Measurements from ENCODE around the gene OR6V1. TPM values are rescaled to one million over a fixed set of nuclear protein-coding genes. Genes with fewer than 3 reads are reported as not detected.
"Not testable (repeated sequence)": the region's sequence is repeated elsewhere in the genome, so short reads cannot be mapped to it uniquely, and the experiment has no call there.

Gene OR6V1
- total RNA-seq, 3 donors from 2014 or later (not counting 1 experiment from before 2014, with no cell fraction given): not detected

- TF ChIP-seq CTCF (IDR thresholded peaks at IDR 0.05): no peak
- Histone ChIP-seq H3K4me1 (ENCODE audit: control insufficient read depth, insufficient read depth, low read length) (no peaks in the 10 kb centered on the region), H3K27me3 (ENCODE audit: control insufficient read depth, insufficient read depth, low read length) (no peaks in the 10 kb centered on the region), H3K4me3 (ENCODE audit: low read length) (no peak overlapping the region), H3K27ac (ENCODE audit: low read length) (no peak overlapping the region), H3K36me3 (ENCODE audit: control insufficient read depth, insufficient read depth, low read length) (no peaks in the 10 kb centered on the region), H3K9me3 (ENCODE audit: control insufficient read depth, insufficient read depth, low read length) (no peaks in the 10 kb centered on the region)
- Mint-ChIP-seq H3K4me3 (no peak overlapping the region), H3K27me3 (ENCODE audit: low read depth in 2 of 2) (peaks cover 3 to 24% of the 10 kb centered on the region in 2 donors), H3K27ac (no peak overlapping the region), H3K4me1 (no peaks in the 10 kb centered on the region), H3K36me3 (no peaks in the 10 kb centered on the region), H3K9me3 (no peaks in the 10 kb centered on the region)
- no CpG with 5 or more reads among the region's 3 CpGs for WGBS (ENCODE audit: insufficient coverage)
- no peak for DNase-seq
- no peak for ATAC-seq
- intact Hi-C loops (cut with micrococcal nuclease): no loop called here
Measured at GRCh38 chr7:143073556-143073955, 21.4 kb downstream of the OR6V1 start.

DNA sequence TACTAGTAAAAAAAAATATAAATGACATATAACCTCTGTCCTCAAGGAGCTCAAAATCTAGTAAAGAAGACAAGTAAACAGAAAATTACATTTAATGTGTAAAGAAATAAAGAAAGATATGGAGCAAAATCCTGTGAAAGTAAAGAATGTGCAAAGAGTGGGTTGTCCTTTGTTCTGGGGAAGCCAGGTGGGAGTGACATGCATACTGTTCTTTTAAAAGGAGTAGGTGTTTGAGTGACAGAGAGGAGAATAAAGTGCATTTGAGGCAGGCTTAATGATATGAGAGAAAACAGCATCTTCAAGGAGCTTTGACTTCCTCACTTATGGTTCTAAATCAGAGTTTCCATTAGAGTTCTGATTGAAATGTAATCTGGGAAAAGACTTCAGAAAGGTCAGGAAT, 22.0 kb downstream of the OR6V1 start:
- no peak overlapping the region for H3K27ac Mint-ChIP-seq
- Histone ChIP-seq H3K4me3 (ENCODE audit: low read length) (no peak overlapping the region), H3K27me3 (ENCODE audit: control insufficient read depth, insufficient read depth, low read length) (no peaks in the 10 kb centered on the region), H3K36me3 (ENCODE audit: control insufficient read depth, insufficient read depth, low read length) (no peaks in the 10 kb centered on the region), H3K27ac (ENCODE audit: low read length) (no peak overlapping the region), H3K9me3 (ENCODE audit: control insufficient read depth, insufficient read depth, low read length) (no peaks in the 10 kb centered on the region), H3K4me1 (ENCODE audit: control insufficient read depth, insufficient read depth, low read length) (no peaks in the 10 kb centered on the region)
- intact Hi-C loops (cut with micrococcal nuclease): no loop called here
- H3K27me3 Mint-ChIP-seq (ENCODE audit: low read depth in 2 of 2): peaks cover 3 to 29% of the 10 kb centered on the region in 2 donors
- H3K9me3 Mint-ChIP-seq: no peaks in the 10 kb centered on the region
- TF ChIP-seq CTCF (IDR thresholded peaks at IDR 0.05): no peak
- no peak for DNase-seq
- ATAC-seq: no peak
- H3K4me3 Mint-ChIP-seq: no peak overlapping the region
- H3K36me3 Mint-ChIP-seq: no peaks in the 10 kb centered on the region
- H3K4me1 Mint-ChIP-seq: no peaks in the 10 kb centered on the region

DNA sequence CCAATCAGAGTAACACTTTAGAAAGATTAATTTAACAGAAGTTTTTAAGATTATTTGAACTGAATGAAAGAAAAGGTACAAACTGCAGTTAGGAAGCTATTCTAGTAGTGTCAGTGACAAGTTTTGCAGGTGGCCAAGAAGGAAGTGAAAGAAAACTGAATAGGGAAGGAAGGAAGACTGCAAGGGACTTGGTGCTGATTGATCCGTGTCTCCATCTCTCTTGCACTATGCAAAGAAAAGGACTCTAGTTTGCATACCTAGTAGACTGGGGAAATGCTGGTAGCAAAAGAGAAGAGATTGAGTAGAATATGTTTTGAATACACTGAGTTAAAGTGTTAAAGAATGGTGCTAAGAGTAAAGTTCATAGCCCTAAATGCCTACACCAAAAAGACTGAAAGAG, 33.0 kb downstream of the OR6V1 start:
- Histone ChIP-seq H3K27me3 (ENCODE audit: control insufficient read depth, insufficient read depth, low read length) (no peaks in the 10 kb centered on the region), H3K9me3 (ENCODE audit: control insufficient read depth, insufficient read depth, low read length) (no peaks in the 10 kb centered on the region), H3K27ac (ENCODE audit: low read length) (no peak overlapping the region), H3K4me1 (ENCODE audit: control insufficient read depth, insufficient read depth, low read length) (peaks cover 3% of the 10 kb centered on the region), H3K36me3 (ENCODE audit: control insufficient read depth, insufficient read depth, low read length) (no peaks in the 10 kb centered on the region), H3K4me3 (ENCODE audit: low read length) (no peak overlapping the region)
- 4% methylated on average over 1 of the region's 1 CpG for WGBS (ENCODE audit: insufficient coverage)
- peaks cover 7% of the 10 kb centered on the region for H3K36me3 Mint-ChIP-seq
- TF ChIP-seq CTCF (IDR thresholded peaks at IDR 0.05): no peak
- peaks cover 0 to 10% of the 10 kb centered on the region in 2 donors for H3K9me3 Mint-ChIP-seq
- H3K4me3 Mint-ChIP-seq: no peak overlapping the region
- no peak overlapping the region for H3K27ac Mint-ChIP-seq
- DNase-seq (no peak), ATAC-seq (no peak)
- H3K27me3 Mint-ChIP-seq (ENCODE audit: low read depth in 2 of 2): peaks cover 9 to 17% of the 10 kb centered on the region in 2 donors
- H3K4me1 Mint-ChIP-seq: no peaks in the 10 kb centered on the region
- intact Hi-C loops (cut with micrococcal nuclease): no loop called here

DNA sequence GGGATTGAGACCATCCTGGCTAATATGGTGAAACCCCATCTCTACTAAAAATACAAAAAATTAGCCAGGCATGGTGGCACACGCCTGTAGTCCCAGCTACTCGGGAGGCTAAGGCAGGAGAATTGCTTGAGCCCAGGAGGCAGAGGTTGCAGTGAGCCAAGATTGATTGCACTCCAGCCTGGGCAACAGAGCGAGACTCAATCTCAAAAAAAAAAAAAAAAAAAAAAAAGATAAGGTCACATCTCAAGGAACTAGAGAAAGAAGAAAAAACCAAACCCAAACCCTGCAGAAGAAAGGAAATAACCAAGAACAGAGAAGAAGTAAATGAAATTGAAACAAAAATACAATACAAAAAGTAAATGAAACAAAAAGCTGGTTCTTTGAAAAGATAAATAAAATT, 33.5 kb downstream of the OR6V1 start:
- H3K4me3 Mint-ChIP-seq; H3K4me1 ChIP-seq (ENCODE audit: control insufficient read depth, insufficient read depth, low read length); H3K4me3 ChIP-seq (ENCODE audit: low read length); intact Hi-C loops (cut with micrococcal nuclease); H3K36me3 Mint-ChIP-seq; H3K36me3 ChIP-seq (ENCODE audit: control insufficient read depth, insufficient read depth, low read length); H3K4me1 Mint-ChIP-seq; DNase-seq; H3K27ac Mint-ChIP-seq; H3K9me3 ChIP-seq (ENCODE audit: control insufficient read depth, insufficient read depth, low read length); H3K27me3 ChIP-seq (ENCODE audit: control insufficient read depth, insufficient read depth, low read length); ATAC-seq; H3K27ac ChIP-seq (ENCODE audit: low read length): not testable (repeated sequence)
- 55% methylated on average over 2 of the region's 3 CpGs for WGBS (ENCODE audit: insufficient coverage)
- H3K9me3 Mint-ChIP-seq: peaks cover 0 to 10% of the 10 kb centered on the region in 2 donors
- peaks cover 9 to 16% of the 10 kb centered on the region in 2 donors for H3K27me3 Mint-ChIP-seq (ENCODE audit: low read depth in 2 of 2)

- H3K4me3 ChIP-seq (ENCODE audit: low read length); H3K27ac ChIP-seq (ENCODE audit: low read length); H3K4me3 Mint-ChIP-seq; H3K9me3 Mint-ChIP-seq; H3K36me3 ChIP-seq (ENCODE audit: control insufficient read depth, insufficient read depth, low read length); H3K27me3 ChIP-seq (ENCODE audit: control insufficient read depth, insufficient read depth, low read length); DNase-seq; H3K27ac Mint-ChIP-seq; H3K36me3 Mint-ChIP-seq; ATAC-seq; intact Hi-C loops (cut with micrococcal nuclease); H3K4me1 ChIP-seq (ENCODE audit: control insufficient read depth, insufficient read depth, low read length); H3K27me3 Mint-ChIP-seq (ENCODE audit: low read depth in 2 of 2); H3K9me3 ChIP-seq (ENCODE audit: control insufficient read depth, insufficient read depth, low read length); H3K4me1 Mint-ChIP-seq: not testable (repeated sequence)
- WGBS (ENCODE audit: insufficient coverage): 95% methylated on average over 16 of the region's 16 CpGs
Measured at GRCh38 chr7:143088549-143089231, 36.5 kb downstream of the OR6V1 start.

All from natural killer cell (primary cell).